Spleen (tissue), 7 donors: ENCODE measurements around the gene NCOR1.

Source experiments
- POLR2A ChIP-seq, 3 donors: fragments of 450-650 bp; IDR thresholded peaks; one replicate each; pipeline ENCODE4 v1.5.1; 2017; ENCODE audit warnings: antibody characterized with exemption in 3 of 3, mild to moderate bottlenecking in 1 of 3
- POLR2AphosphoS5 ChIP-seq, 3 donors: sonication (generic); formaldehyde crosslinking; IDR thresholded peaks; one replicate each; pipeline ENCODE4 v1.5.1; 2017; ENCODE audit warnings: antibody characterized with exemption in 3 of 3
- TF ChIP-seq, protein P1 (sequence below), 11 experiments: fragments of 200-600 bp in 7 of 11; fragments of 450-650 bp in 4 of 11; sonication (generic) in 4 of 11; IDR thresholded peaks in 8 of 11; conservative IDR thresholded peaks in 3 of 11; 1 replicate in 7 of 11; 2 replicates in 4 of 11; pipeline versions ENCODE4 v1.4.0 to v1.8.0; 2016 to 2021; ENCODE audit warnings: antibody characterized with exemption in 11 of 11, inconsistent platforms in 4 of 11, mild to moderate bottlenecking in 1 of 11
- donor health status: DM: no; HTN: no; CAD: no; lungs with moderate emphysema.
- donor health status: DM: no; HTN: no; CAD: no.
- donor health status: DM: no; HTN: no; CAD: no.

DNA sequence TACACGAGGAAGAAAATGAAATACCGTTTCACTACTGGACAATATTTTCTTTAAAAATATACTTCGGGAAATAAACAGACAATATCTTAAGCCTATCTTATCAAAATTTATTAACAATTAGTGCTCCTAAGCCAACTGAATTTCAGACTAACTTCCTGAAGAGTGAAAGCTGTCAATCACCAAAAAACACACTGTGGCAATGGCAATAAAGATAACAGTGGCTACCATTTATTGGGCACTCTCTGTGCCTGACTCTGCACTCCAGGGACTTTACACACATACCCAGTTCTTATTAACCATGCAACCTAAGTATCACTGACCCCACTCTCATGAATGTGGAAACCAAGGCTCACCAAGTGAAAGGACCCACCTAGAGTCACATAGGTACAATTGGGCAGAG lies 83.7 kb downstream of the NCOR1 start:
- no peak for TF ChIP-seq POLR2A (IDR thresholded peaks at IDR 0.05)
- TF ChIP-seq, protein P1, sequence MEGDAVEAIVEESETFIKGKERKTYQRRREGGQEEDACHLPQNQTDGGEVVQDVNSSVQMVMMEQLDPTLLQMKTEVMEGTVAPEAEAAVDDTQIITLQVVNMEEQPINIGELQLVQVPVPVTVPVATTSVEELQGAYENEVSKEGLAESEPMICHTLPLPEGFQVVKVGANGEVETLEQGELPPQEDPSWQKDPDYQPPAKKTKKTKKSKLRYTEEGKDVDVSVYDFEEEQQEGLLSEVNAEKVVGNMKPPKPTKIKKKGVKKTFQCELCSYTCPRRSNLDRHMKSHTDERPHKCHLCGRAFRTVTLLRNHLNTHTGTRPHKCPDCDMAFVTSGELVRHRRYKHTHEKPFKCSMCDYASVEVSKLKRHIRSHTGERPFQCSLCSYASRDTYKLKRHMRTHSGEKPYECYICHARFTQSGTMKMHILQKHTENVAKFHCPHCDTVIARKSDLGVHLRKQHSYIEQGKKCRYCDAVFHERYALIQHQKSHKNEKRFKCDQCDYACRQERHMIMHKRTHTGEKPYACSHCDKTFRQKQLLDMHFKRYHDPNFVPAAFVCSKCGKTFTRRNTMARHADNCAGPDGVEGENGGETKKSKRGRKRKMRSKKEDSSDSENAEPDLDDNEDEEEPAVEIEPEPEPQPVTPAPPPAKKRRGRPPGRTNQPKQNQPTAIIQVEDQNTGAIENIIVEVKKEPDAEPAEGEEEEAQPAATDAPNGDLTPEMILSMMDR (IDR thresholded peaks at IDR 0.05 in 8 of 11, conservative IDR thresholded peaks at IDR 0.05 in 3 of 11): no peak
- TF ChIP-seq POLR2AphosphoS5 (IDR thresholded peaks at IDR 0.05): no peak
